ENCODE measurements around the gene MIXL1.

The MIXL1 gene

DNA sequence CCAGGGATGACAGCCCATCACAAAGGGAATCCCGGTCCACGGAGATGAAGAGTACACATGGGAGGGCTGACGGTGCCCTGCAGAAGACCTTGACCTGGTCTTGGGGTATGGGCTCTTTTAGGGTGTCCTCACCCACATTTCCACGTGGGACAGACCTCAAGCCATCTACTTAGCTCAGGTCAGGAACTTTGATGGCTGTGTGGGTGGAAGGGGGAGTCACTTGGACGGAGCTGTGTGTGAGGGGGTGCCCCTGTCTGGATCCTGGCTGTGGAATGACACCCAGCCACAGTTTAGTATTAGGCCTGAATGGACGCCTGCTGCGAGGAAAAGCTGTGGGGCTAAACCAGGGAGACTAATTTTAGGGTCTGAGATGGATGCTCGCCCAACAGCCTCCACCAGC, 10.9 kb upstream of the MIXL1 start:
- Histone ChIP-seq H3K4me3 (ENCODE audit: low read length) (no peak overlapping the region), H3K9ac (ENCODE audit: low read length) (no peak overlapping the region), H2AFZ (ENCODE audit: low read length) (no peak overlapping the region), H3K4me2 (ENCODE audit: low read depth, low read length) (no peak overlapping the region), H3K9me2 (replicated peaks; ENCODE audit: insufficient read depth, low read length) (no peaks in the 10 kb centered on the region), H3K36me3 (replicated peaks; ENCODE audit: insufficient read depth, low read length) (no peaks in the 10 kb centered on the region), H3K27ac (ENCODE audit: low read length) (no peak overlapping the region), H3K4me1 (ENCODE audit: low read length) (no peaks in the 10 kb centered on the region), H4K20me1 (ENCODE audit: insufficient read depth, low read length) (no peaks in the 10 kb centered on the region), H3K79me2 (ENCODE audit: low read length) (no peaks in the 10 kb centered on the region), H3F3A (ENCODE audit: insufficient read depth, low read length) (no peaks in the 10 kb centered on the region), H3K27me3 (replicated peaks; ENCODE audit: insufficient read depth, low read length) (no peaks in the 10 kb centered on the region), H3K9me3 (replicated peaks; ENCODE audit: insufficient read depth, low read length) (no peaks in the 10 kb centered on the region)
- DNase-seq = no peak
- TF ChIP-seq, protein P1, sequence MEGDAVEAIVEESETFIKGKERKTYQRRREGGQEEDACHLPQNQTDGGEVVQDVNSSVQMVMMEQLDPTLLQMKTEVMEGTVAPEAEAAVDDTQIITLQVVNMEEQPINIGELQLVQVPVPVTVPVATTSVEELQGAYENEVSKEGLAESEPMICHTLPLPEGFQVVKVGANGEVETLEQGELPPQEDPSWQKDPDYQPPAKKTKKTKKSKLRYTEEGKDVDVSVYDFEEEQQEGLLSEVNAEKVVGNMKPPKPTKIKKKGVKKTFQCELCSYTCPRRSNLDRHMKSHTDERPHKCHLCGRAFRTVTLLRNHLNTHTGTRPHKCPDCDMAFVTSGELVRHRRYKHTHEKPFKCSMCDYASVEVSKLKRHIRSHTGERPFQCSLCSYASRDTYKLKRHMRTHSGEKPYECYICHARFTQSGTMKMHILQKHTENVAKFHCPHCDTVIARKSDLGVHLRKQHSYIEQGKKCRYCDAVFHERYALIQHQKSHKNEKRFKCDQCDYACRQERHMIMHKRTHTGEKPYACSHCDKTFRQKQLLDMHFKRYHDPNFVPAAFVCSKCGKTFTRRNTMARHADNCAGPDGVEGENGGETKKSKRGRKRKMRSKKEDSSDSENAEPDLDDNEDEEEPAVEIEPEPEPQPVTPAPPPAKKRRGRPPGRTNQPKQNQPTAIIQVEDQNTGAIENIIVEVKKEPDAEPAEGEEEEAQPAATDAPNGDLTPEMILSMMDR (IDR thresholded peaks at IDR 0.05; ENCODE audit: low read length) = no peak
- TF ChIP-seq EZH2phosphoT487 (IDR thresholded peaks at IDR 0.05; ENCODE audit: low read length) (no peak), EZH2 (optimal IDR thresholded peaks at IDR 0.05; ENCODE audit: low read depth, low read length) (no peak)

DNA sequence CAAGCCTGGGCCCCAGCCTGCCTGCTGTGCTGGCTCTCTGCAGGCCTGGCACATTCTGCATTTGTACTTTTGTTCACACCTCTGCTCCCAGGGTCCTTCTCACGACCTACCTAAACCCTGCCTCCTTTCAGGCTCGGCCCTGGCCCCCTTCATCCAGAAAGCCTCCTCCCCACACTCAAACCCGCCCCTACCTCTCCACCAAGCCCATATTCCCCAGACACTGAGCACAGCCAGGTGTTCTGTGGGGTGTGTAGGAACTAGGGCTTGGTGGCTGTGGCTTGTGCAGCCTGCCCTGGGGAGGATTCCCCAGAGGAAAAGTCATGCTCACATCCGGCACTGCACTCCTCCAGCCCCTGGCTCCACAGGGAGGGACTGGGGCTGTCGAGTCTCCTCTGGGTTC, 8.2 kb upstream of the MIXL1 start:
- Histone ChIP-seq H3K4me1 (ENCODE audit: low read length) (no peaks in the 10 kb centered on the region), H3F3A (ENCODE audit: insufficient read depth, low read length) (no peaks in the 10 kb centered on the region), H3K4me2 (ENCODE audit: low read depth, low read length) (no peak overlapping the region), H3K9me3 (replicated peaks; ENCODE audit: insufficient read depth, low read length) (no peaks in the 10 kb centered on the region), H3K79me2 (ENCODE audit: low read length) (no peaks in the 10 kb centered on the region), H3K9me2 (replicated peaks; ENCODE audit: insufficient read depth, low read length) (no peaks in the 10 kb centered on the region), H3K9ac (ENCODE audit: low read length) (no peak overlapping the region), H3K27me3 (replicated peaks; ENCODE audit: insufficient read depth, low read length) (no peaks in the 10 kb centered on the region), H3K4me3 (ENCODE audit: low read length) (no peak overlapping the region), H4K20me1 (ENCODE audit: insufficient read depth, low read length) (no peaks in the 10 kb centered on the region), H3K27ac (ENCODE audit: low read length) (no peak overlapping the region), H3K36me3 (replicated peaks; ENCODE audit: insufficient read depth, low read length) (no peaks in the 10 kb centered on the region), H2AFZ (ENCODE audit: low read length) (no peak overlapping the region)
- TF ChIP-seq EZH2 (optimal IDR thresholded peaks at IDR 0.05; ENCODE audit: low read depth, low read length) = no peak
- TF ChIP-seq, protein P1 (IDR thresholded peaks at IDR 0.05; ENCODE audit: low read length) = no peak
- no peak for TF ChIP-seq EZH2phosphoT487 (IDR thresholded peaks at IDR 0.05; ENCODE audit: low read length)
- no peak for DNase-seq

DNA sequence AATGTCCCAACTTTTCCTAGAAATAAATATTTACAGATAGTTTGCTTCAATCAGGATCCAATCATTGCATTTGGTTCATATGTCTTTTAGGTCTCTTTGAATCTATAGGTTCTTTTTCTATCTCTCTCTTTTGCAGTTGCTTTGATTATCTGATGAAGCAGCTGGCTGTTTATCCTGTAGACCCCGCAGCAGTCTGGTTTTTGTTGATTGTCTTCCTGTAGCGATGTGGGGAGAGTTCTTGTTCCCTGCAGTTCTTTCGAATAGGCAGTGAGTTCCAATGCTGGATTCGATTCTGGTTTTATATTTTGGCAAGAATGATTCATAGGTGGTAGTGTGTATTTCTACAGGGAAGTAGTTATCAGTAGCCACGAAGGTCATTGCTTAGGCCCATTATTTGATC, 7.4 kb upstream of the MIXL1 start:
- no peak overlapping the region for H3K27ac ChIP-seq (ENCODE audit: low read length)
- no peaks in the 10 kb centered on the region for H3K36me3 ChIP-seq (replicated peaks; ENCODE audit: insufficient read depth, low read length)
- no peak overlapping the region for H2AFZ ChIP-seq (ENCODE audit: low read length)
- no peak overlapping the region for H3K4me2 ChIP-seq (ENCODE audit: low read depth, low read length)
- no peak overlapping the region for H3K4me3 ChIP-seq (ENCODE audit: low read length)
- H3K79me2 ChIP-seq (ENCODE audit: low read length) = no peaks in the 10 kb centered on the region
- H3K9me3 ChIP-seq (replicated peaks; ENCODE audit: insufficient read depth, low read length) = no peaks in the 10 kb centered on the region
- H3K9me2 ChIP-seq (replicated peaks; ENCODE audit: insufficient read depth, low read length) = no peaks in the 10 kb centered on the region
- no peaks in the 10 kb centered on the region for H4K20me1 ChIP-seq (ENCODE audit: insufficient read depth, low read length)
- TF ChIP-seq EZH2 (optimal IDR thresholded peaks at IDR 0.05; ENCODE audit: low read depth, low read length) = no peak
- no peak for TF ChIP-seq EZH2phosphoT487 (IDR thresholded peaks at IDR 0.05; ENCODE audit: low read length)
- TF ChIP-seq, protein P1 (IDR thresholded peaks at IDR 0.05; ENCODE audit: low read length) = no peak
- no peak for DNase-seq
- H3K4me1 ChIP-seq (ENCODE audit: low read length) = no peaks in the 10 kb centered on the region
- H3K9ac ChIP-seq (ENCODE audit: low read length) = no peak overlapping the region
- H3F3A ChIP-seq (ENCODE audit: insufficient read depth, low read length) = no peaks in the 10 kb centered on the region
- no peaks in the 10 kb centered on the region for H3K27me3 ChIP-seq (replicated peaks; ENCODE audit: insufficient read depth, low read length)

Measured in MM.1S (cell line).